GM21576 (cell line): ENCODE measurements around the gene OPTN.

ENCODE experiments used
- ATAC-seq: cut with Tn5 transposase; IDR thresholded peaks from one replicate; pipeline ENCODE4 v1.9.1; 2021; ENCODE audit warnings: mild to moderate bottlenecking, moderate library complexity; ENCODE audit not compliant: unreplicated experiment

The OPTN gene

GRCh38 chr10:13180788-13181187 is 80.8 kb downstream of the OPTN start:
- ATAC-seq, result no peak

- no peak for ATAC-seq
These were observed 82.5 kb downstream of the OPTN start for GRCh38 chr10:13182424-13182823.

- ATAC-seq, result no peak
These were observed 83.7 kb downstream of the OPTN start for GRCh38 chr10:13183625-13184024.

GRCh38 chr10:13184276-13184675 is 84.3 kb downstream of the OPTN start:
- no peak for ATAC-seq

- no peak for ATAC-seq
These were observed 85.0 kb downstream of the OPTN start for GRCh38 chr10:13184730-13185514.

- no peak for ATAC-seq
These were observed 87.2 kb downstream of the OPTN start for GRCh38 chr10:13187135-13187534.
